ENCODE data around the gene PCGF3.

- TF ChIP-seq CTCF (IDR thresholded peaks at IDR 0.05) (no peak), ZFX (IDR thresholded peaks at IDR 0.05; ENCODE audit: borderline replicate concordance) (no peak)
Measured at GRCh38 chr4:667545-667925, 38.1 kb upstream of the PCGF3 start.

Data from 22Rv1 (cell line).